GM23338 (cell line): Measurements from ENCODE around the gene SERPINA6. TPM values are rescaled to one million over a fixed set of nuclear protein-coding genes. Genes with fewer than 3 reads are reported as not detected.

ENCODE experiments used
- ATAC-seq: fragments of 200-7000 bp; cut with Tn5 transposase; 3 replicates; pipeline ENCODE4 v1.9.1; 2020
- DNase-seq: peaks from one replicate; pipeline ENCODE4 v3.0.0-alpha.2; 2015; ENCODE audit warnings: low spot score
- H2AFZ ChIP-seq: fragments of 200-600 bp; sonication (generic); 2 replicates; pipeline ENCODE4 v1.8.0; 2016; ENCODE audit warnings: antibody characterized with exemption, mild to moderate bottlenecking, moderate library complexity
- H3F3A ChIP-seq: fragments of 200-600 bp; sonication (generic); replicated peaks from 2 replicates; pipeline ENCODE4 v1.8.0; 2017; ENCODE audit warnings: antibody characterized with exemption, mixed run types, low read depth
- H3K27ac ChIP-seq: fragments of 200-600 bp; sonication (generic); 2 replicates; pipeline ENCODE4 v1.6.1; 2016; ENCODE audit warnings: low read depth
- H3K27me3 ChIP-seq: fragments of 200-600 bp; sonication (generic); 2 replicates; pipeline ENCODE4 v1.8.0; 2016; ENCODE audit warnings: mild to moderate bottlenecking, mixed run types, moderate library complexity; ENCODE audit not compliant: insufficient read depth
- H3K36me3 ChIP-seq: fragments of 200-600 bp; sonication (generic); 2 replicates; pipeline ENCODE4 v1.8.0; 2016; ENCODE audit warnings: mild to moderate bottlenecking; ENCODE audit not compliant: insufficient read depth
- H3K4me1 ChIP-seq: fragments of 200-600 bp; sonication (generic); 2 replicates; pipeline ENCODE4 v1.8.0; 2016; ENCODE audit warnings: mild to moderate bottlenecking, moderate library complexity; ENCODE audit not compliant: insufficient read depth
- H3K4me2 ChIP-seq: fragments of 200-600 bp; sonication (generic); 2 replicates; pipeline ENCODE4 v1.7.1; 2017; ENCODE audit warnings: mixed run types
- H3K4me3 ChIP-seq: fragments of 200-600 bp; sonication (generic); 2 replicates; pipeline ENCODE4 v1.6.1; 2016; ENCODE audit warnings: mixed run types
- H3K79me2 ChIP-seq: fragments of 200-600 bp; sonication (generic); replicated peaks from 2 replicates; pipeline ENCODE4 v1.8.0; 2017; ENCODE audit warnings: mild to moderate bottlenecking; ENCODE audit not compliant: insufficient read depth
- H3K9me2 ChIP-seq: fragments of 200-600 bp; sonication (generic); 2 replicates; pipeline ENCODE4 v1.8.0; 2017; ENCODE audit not compliant: insufficient read depth
- H4K20me1 ChIP-seq: fragments of 200-600 bp; sonication (generic); replicated peaks from 2 replicates; pipeline ENCODE4 v1.8.0; 2017; ENCODE audit warnings: mild to moderate bottlenecking; ENCODE audit not compliant: insufficient read depth
- H3K27ac Mint-ChIP-seq: 2 replicates; pipeline ENCODE4 v1.8.0; 2020; ENCODE audit warnings: inconsistent platforms, mild to moderate bottlenecking, moderate library complexity, mixed read lengths
- H3K27me3 Mint-ChIP-seq: 3 replicates; pipeline ENCODE4 v1.8.0; 2022; ENCODE audit warnings: low read depth, mild to moderate bottlenecking, moderate library complexity, mixed read lengths, inconsistent platforms; ENCODE audit not compliant: insufficient read depth, poor library complexity
- H3K36me3 Mint-ChIP-seq: 3 replicates; pipeline ENCODE4 v1.8.0; 2021; ENCODE audit warnings: low read depth, mild to moderate bottlenecking, inconsistent platforms, moderate library complexity, mixed read lengths
- H3K4me1 Mint-ChIP-seq: 3 replicates; pipeline ENCODE4 v1.8.0; 2020; ENCODE audit warnings: mild to moderate bottlenecking, inconsistent platforms, mixed read lengths
- H3K4me3 Mint-ChIP-seq: 3 replicates; pipeline ENCODE4 v1.8.0; 2021; ENCODE audit warnings: moderate library complexity, mild to moderate bottlenecking, inconsistent platforms, mixed read lengths
- H3K9me3 Mint-ChIP-seq: 3 replicates; pipeline ENCODE4 v1.8.0; 2020; ENCODE audit warnings: moderate library complexity, mild to moderate bottlenecking, inconsistent platforms, mixed read lengths
- CREB1 ChIP-seq: fragments of 250-450 bp; sonication (Bioruptor Pico); IDR thresholded peaks from 2 replicates; pipeline ENCODE4 v1.5.0; 2020; ENCODE audit warnings: low read depth, mild to moderate bottlenecking, moderate library complexity
- EZH2 ChIP-seq: fragments of 200-600 bp; sonication (generic); IDR thresholded peaks from one replicate; pipeline ENCODE4 v1.8.0; 2017; ENCODE audit warnings: antibody characterized with exemption, mild to moderate bottlenecking, low read depth; ENCODE audit not compliant: unreplicated experiment
- EZH2phosphoT487 ChIP-seq: fragments of 200-600 bp; sonication (generic); IDR thresholded peaks from one replicate; pipeline ENCODE4 v1.8.1; 2018; ENCODE audit warnings: antibody characterized with exemption; ENCODE audit not compliant: unreplicated experiment
- NANOG ChIP-seq: IDR thresholded peaks from 2 replicates; pipeline ENCODE4 v1.6.1; 2016; ENCODE audit warnings: antibody characterized with exemption, borderline replicate concordance
- POLR2AphosphoS5 ChIP-seq: IDR thresholded peaks from 2 replicates; pipeline ENCODE4 v1.6.1; 2016; ENCODE audit warnings: antibody characterized with exemption, low read depth
- STAT1 ChIP-seq: IDR thresholded peaks from one replicate; pipeline ENCODE4 v1.6.1; 2016; ENCODE audit warnings: antibody characterized with exemption; ENCODE audit not compliant: unreplicated experiment
- ZNF114 ChIP-seq: fragments of 250-450 bp; sonication (Bioruptor Pico); IDR thresholded peaks from 2 replicates; pipeline ENCODE4 v1.5.0; 2020; ENCODE audit warnings: mild to moderate bottlenecking, moderate library complexity
- polyA plus RNA-seq: library from polyadenylated mRNA; unstranded; fragments of >200 nt; fragmentation: Nextera tagmentation; extraction: Ambion mirVana; gene quantifications from 2 replicates; pipeline ENCODE4 v1.2.1, GENCODE V29; 2016
- total RNA-seq: library from RNA; depleted of rRNA; stranded (reverse); fragments of >200 nt; shearing (Covaris generic); gene quantifications from 2 replicates; pipeline ENCODE4 v1.2.3, GENCODE V29; 2014
- TF ChIP-seq, protein P1 (sequence below): IDR thresholded peaks from one replicate; pipeline ENCODE4 v1.6.1; 2018; ENCODE audit warnings: antibody characterized with exemption; ENCODE audit not compliant: unreplicated experiment
- TF ChIP-seq, protein P2 (sequence below): IDR thresholded peaks from 2 replicates; pipeline ENCODE4 v1.6.1; 2016; ENCODE audit warnings: antibody characterized with exemption
- TF ChIP-seq, protein P3 (sequence below): fragments of 250-450 bp; sonication (Bioruptor Pico); IDR thresholded peaks from 2 replicates; pipeline ENCODE4 v1.5.0; 2020; ENCODE audit warnings: mild to moderate bottlenecking, moderate library complexity

Gene SERPINA6
- total and polyA plus RNA-seq, 2 experiments from 2014 or later: not detected

DNA sequence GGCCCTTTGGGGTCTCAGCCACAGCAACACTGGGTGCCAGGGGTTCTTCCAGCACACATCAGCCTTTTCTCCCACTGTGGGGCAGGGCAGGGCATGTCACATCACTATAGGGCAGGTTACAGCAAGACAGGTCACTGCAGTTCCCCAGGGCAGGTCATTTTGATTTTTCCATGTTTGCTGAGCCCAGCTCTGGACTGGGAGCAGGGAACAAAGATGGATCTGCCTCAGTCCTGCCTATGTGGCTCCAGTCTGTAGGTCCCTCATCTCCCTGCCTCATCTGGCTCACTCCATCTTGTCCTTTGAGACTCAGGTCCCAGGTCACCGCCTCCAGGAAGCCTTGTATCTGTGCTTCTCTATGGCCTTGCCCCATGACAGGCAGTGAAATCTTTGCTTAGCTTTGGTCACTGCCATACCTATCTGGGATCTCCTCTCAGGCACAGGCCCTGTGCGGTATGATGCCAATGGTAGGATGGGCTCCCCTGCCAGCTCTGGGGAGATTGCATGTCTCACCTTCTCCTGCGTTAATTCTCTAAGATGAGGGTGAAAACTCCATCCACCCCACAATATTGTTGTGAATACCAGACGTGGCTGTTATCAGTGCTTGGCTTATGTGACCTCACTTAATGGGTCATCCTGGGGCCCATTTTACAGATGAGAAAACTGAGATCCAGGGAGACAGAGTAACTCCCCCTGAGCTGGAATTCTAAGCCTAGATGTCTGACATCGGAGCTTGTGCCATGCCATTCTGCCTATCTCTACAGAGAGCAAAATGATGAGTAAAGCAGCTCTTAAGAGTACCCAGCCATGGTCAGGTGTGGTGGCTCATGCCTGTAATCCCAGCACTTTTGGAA is 1.5 kb downstream of the SERPINA6 start:
- Mint-ChIP-seq H3K27ac (no peak overlapping the region), H3K36me3 (no peaks in the 10 kb centered on the region), H3K4me3 (no peak overlapping the region), H3K9me3 (no peaks in the 10 kb centered on the region), H3K4me1 (no peaks in the 10 kb centered on the region), H3K27me3 (peaks cover 6% of the 10 kb centered on the region)
- Histone ChIP-seq H3K27ac (no peak overlapping the region), H2AFZ (0 out of 2 replicates have a peak overlapping the region, but pooled peaks have one; percentile 28), H3F3A (no peaks in the 10 kb centered on the region), H3K4me3 (no peak overlapping the region), H3K36me3 (no peaks in the 10 kb centered on the region), H3K9me2 (no peaks in the 10 kb centered on the region), H3K27me3 (no peaks in the 10 kb centered on the region), H3K79me2 (no peaks in the 10 kb centered on the region), H4K20me1 (no peaks in the 10 kb centered on the region), H3K4me2 (no peak overlapping the region), H3K4me1 (no peaks in the 10 kb centered on the region)
- DNase-seq (no peak), ATAC-seq (no peak)
- TF ChIP-seq ZNF114 (CRISPR knock-in tag) (no peak), EZH2phosphoT487 (no peak), EZH2 (no peak)

DNA sequence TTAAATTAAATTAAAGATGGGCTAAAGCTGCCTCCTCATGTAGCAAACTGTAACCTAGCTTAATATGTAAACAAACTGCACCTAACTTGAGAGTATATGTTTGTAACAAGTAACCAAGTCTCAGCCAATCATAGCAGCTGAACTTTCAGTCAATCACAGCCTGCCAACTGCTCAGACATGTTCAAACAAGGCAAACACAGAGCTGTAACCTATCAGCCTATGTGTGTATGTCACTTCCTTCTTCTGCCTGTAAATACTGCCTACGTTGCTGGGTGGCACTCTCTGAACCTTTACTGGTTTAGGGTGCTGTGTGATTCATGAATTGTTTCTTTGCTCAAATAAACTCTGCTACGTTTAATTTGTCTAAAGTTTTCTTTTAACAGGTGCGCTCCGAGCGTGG is 2.9 kb downstream of the SERPINA6 start:
- Histone ChIP-seq H3K27me3 (no peaks in the 10 kb centered on the region), H3K4me2 (no peak overlapping the region), H3K4me3 (no peak overlapping the region), H3K4me1 (no peaks in the 10 kb centered on the region), H3K36me3 (no peaks in the 10 kb centered on the region), H3K9me2 (no peaks in the 10 kb centered on the region), H2AFZ (peak overlapping the region; percentile 90; the same call in 1 of the 2 replicates), H3K27ac (no peak overlapping the region), H3F3A (no peaks in the 10 kb centered on the region), H3K79me2 (no peaks in the 10 kb centered on the region), H4K20me1 (no peaks in the 10 kb centered on the region)
- H3K27ac Mint-ChIP-seq: no peak overlapping the region
- no peaks in the 10 kb centered on the region for H3K9me3 Mint-ChIP-seq
- no peak overlapping the region for H3K4me3 Mint-ChIP-seq
- peaks cover 6% of the 10 kb centered on the region for H3K27me3 Mint-ChIP-seq
- ATAC-seq: peak; percentile 32; the same call in 2 of the 3 replicates
- peak; percentile 18 for DNase-seq
- no peaks in the 10 kb centered on the region for H3K36me3 Mint-ChIP-seq
- H3K4me1 Mint-ChIP-seq: no peaks in the 10 kb centered on the region
- TF ChIP-seq ZNF114 (CRISPR knock-in tag) (no peak), NANOG (no peak), STAT1 (no peak), POLR2AphosphoS5 (no peak), CREB1 (CRISPR knock-in tag) (no peak), EZH2 (no peak), EZH2phosphoT487 (no peak)
- TF ChIP-seq, protein P1, sequence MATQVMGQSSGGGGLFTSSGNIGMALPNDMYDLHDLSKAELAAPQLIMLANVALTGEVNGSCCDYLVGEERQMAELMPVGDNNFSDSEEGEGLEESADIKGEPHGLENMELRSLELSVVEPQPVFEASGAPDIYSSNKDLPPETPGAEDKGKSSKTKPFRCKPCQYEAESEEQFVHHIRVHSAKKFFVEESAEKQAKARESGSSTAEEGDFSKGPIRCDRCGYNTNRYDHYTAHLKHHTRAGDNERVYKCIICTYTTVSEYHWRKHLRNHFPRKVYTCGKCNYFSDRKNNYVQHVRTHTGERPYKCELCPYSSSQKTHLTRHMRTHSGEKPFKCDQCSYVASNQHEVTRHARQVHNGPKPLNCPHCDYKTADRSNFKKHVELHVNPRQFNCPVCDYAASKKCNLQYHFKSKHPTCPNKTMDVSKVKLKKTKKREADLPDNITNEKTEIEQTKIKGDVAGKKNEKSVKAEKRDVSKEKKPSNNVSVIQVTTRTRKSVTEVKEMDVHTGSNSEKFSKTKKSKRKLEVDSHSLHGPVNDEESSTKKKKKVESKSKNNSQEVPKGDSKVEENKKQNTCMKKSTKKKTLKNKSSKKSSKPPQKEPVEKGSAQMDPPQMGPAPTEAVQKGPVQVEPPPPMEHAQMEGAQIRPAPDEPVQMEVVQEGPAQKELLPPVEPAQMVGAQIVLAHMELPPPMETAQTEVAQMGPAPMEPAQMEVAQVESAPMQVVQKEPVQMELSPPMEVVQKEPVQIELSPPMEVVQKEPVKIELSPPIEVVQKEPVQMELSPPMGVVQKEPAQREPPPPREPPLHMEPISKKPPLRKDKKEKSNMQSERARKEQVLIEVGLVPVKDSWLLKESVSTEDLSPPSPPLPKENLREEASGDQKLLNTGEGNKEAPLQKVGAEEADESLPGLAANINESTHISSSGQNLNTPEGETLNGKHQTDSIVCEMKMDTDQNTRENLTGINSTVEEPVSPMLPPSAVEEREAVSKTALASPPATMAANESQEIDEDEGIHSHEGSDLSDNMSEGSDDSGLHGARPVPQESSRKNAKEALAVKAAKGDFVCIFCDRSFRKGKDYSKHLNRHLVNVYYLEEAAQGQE: no peak
- TF ChIP-seq, protein P2, sequence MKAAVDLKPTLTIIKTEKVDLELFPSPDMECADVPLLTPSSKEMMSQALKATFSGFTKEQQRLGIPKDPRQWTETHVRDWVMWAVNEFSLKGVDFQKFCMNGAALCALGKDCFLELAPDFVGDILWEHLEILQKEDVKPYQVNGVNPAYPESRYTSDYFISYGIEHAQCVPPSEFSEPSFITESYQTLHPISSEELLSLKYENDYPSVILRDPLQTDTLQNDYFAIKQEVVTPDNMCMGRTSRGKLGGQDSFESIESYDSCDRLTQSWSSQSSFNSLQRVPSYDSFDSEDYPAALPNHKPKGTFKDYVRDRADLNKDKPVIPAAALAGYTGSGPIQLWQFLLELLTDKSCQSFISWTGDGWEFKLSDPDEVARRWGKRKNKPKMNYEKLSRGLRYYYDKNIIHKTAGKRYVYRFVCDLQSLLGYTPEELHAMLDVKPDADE: no peak
- TF ChIP-seq, protein P3, sequence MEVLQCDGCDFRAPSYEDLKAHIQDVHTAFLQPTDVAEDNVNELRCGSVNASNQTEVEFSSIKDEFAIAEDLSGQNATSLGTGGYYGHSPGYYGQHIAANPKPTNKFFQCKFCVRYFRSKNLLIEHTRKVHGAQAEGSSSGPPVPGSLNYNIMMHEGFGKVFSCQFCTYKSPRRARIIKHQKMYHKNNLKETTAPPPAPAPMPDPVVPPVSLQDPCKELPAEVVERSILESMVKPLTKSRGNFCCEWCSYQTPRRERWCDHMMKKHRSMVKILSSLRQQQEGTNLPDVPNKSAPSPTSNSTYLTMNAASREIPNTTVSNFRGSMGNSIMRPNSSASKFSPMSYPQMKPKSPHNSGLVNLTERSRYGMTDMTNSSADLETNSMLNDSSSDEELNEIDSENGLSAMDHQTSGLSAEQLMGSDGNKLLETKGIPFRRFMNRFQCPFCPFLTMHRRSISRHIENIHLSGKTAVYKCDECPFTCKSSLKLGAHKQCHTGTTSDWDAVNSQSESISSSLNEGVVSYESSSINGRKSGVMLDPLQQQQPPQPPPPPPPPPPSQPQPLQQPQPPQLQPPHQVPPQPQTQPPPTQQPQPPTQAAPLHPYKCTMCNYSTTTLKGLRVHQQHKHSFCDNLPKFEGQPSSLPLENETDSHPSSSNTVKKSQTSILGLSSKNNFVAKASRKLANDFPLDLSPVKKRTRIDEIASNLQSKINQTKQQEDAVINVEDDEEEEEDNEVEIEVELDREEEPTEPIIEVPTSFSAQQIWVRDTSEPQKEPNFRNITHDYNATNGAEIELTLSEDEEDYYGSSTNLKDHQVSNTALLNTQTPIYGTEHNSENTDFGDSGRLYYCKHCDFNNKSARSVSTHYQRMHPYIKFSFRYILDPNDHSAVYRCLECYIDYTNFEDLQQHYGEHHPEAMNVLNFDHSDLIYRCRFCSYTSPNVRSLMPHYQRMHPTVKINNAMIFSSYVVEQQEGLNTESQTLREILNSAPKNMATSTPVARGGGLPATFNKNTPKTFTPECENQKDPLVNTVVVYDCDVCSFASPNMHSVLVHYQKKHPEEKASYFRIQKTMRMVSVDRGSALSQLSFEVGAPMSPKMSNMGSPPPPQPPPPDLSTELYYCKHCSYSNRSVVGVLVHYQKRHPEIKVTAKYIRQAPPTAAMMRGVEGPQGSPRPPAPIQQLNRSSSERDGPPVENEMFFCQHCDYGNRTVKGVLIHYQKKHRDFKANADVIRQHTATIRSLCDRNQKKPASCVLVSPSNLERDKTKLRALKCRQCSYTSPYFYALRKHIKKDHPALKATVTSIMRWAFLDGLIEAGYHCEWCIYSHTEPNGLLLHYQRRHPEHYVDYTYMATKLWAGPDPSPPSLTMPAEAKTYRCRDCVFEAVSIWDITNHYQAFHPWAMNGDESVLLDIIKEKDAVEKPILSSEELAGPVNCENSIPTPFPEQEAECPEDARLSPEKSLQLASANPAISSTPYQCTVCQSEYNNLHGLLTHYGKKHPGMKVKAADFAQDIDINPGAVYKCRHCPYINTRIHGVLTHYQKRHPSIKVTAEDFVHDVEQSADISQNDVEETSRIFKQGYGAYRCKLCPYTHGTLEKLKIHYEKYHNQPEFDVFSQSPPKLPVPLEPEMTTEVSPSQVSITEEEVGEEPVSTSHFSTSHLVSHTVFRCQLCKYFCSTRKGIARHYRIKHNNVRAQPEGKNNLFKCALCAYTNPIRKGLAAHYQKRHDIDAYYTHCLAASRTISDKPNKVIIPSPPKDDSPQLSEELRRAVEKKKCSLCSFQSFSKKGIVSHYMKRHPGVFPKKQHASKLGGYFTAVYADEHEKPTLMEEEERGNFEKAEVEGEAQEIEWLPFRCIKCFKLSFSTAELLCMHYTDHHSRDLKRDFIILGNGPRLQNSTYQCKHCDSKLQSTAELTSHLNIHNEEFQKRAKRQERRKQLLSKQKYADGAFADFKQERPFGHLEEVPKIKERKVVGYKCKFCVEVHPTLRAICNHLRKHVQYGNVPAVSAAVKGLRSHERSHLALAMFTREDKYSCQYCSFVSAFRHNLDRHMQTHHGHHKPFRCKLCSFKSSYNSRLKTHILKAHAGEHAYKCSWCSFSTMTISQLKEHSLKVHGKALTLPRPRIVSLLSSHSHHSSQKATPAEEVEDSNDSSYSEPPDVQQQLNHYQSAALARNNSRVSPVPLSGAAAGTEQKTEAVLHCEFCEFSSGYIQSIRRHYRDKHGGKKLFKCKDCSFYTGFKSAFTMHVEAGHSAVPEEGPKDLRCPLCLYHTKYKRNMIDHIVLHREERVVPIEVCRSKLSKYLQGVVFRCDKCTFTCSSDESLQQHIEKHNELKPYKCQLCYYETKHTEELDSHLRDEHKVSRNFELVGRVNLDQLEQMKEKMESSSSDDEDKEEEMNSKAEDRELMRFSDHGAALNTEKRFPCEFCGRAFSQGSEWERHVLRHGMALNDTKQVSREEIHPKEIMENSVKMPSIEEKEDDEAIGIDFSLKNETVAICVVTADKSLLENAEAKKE (CRISPR knock-in tag): no peak
